Stimulated activated naive B cell treated with anti-CD40 and anti-IgM and Interleukin-4, amounts not matched to agents 10 μg/mL and 1 μg/mL and 100 μg/mL, for 72 hours (primary cell): ENCODE data around the gene ZFAND5.

ENCODE experiments used
- ATAC-seq, 2 donors: fragments of 150-1000 bp; cut with Tn5 transposase; replicated peaks; 2 replicates each; pipeline ENCODE4 v1.10.0; 2021; ENCODE audit warnings: moderate library complexity in 1 of 2
- DNase-seq: peaks from one replicate; pipeline ENCODE4 v3.0.0; 2021
- H3K27ac Mint-ChIP-seq: one replicate; pipeline ENCODE4 v1.8.0; 2022; ENCODE audit warnings: mild to moderate bottlenecking, mixed read lengths
- H3K27me3 Mint-ChIP-seq, 2 donors: one replicate each; pipeline ENCODE4 v1.8.0; 2022; ENCODE audit warnings: mixed read lengths in 2 of 2
- H3K36me3 Mint-ChIP-seq, 2 donors: one replicate each; pipeline ENCODE4 v1.8.0; 2022; ENCODE audit warnings: mixed read lengths in 2 of 2, mild to moderate bottlenecking in 1 of 2
- H3K4me1 Mint-ChIP-seq, 2 donors: one replicate each; pipeline ENCODE4 v1.8.0; 2022; ENCODE audit warnings: mixed read lengths in 2 of 2, mild to moderate bottlenecking in 1 of 2
- H3K4me3 Mint-ChIP-seq, 2 donors: one replicate each; pipeline ENCODE4 v1.8.0; 2022; ENCODE audit warnings: mild to moderate bottlenecking in 2 of 2, mixed read lengths in 2 of 2, moderate library complexity in 1 of 2
- H3K9me3 Mint-ChIP-seq, 2 donors: one replicate each; pipeline ENCODE4 v1.8.0; 2022; ENCODE audit warnings: mixed read lengths in 2 of 2, mild to moderate bottlenecking in 1 of 2

ZFAND5 gene

GRCh38 chr9:72383978-72384709 lies 19.1 kb upstream of the ZFAND5 start:
- Mint-ChIP-seq H3K9me3 (no peaks in the 10 kb centered on the region), H3K4me3 (no peak overlapping the region), H3K4me1 (no peaks in the 10 kb centered on the region), H3K36me3 (no peaks in the 10 kb centered on the region), H3K27ac (no peak overlapping the region), H3K27me3 (peaks cover 5 to 7% of the 10 kb centered on the region in 2 donors)
- DNase-seq (no peak), ATAC-seq (no peak)

- Mint-ChIP-seq H3K36me3 (no peaks in the 10 kb centered on the region), H3K27ac (no peak overlapping the region), H3K27me3 (peaks cover 5 to 7% of the 10 kb centered on the region in 2 donors), H3K4me3 (no peak overlapping the region), H3K4me1 (no peaks in the 10 kb centered on the region), H3K9me3 (no peaks in the 10 kb centered on the region)
- no peak for ATAC-seq
- DNase-seq = no peak
Measured at GRCh38 chr9:72382405-72382804, 17.4 kb upstream of the ZFAND5 start.

GRCh38 chr9:72377041-72377440 lies 12.0 kb upstream of the ZFAND5 start:
- H3K27ac Mint-ChIP-seq = no peak overlapping the region
- no peaks in the 10 kb centered on the region for H3K36me3 Mint-ChIP-seq
- no peaks in the 10 kb centered on the region for H3K4me1 Mint-ChIP-seq
- DNase-seq = no peak
- peaks cover 5 to 7% of the 10 kb centered on the region in 2 donors for H3K27me3 Mint-ChIP-seq
- no peak for ATAC-seq
- H3K4me3 Mint-ChIP-seq = no peak overlapping the region
- no peaks in the 10 kb centered on the region for H3K9me3 Mint-ChIP-seq

- Mint-ChIP-seq H3K4me3 (no peak overlapping the region), H3K36me3 (no peaks in the 10 kb centered on the region), H3K27ac (no peak overlapping the region), H3K4me1 (no peaks in the 10 kb centered on the region), H3K9me3 (no peaks in the 10 kb centered on the region), H3K27me3 (no peaks in the 10 kb centered on the region)
- ATAC-seq (no peak), DNase-seq (no peak)
Measured at GRCh38 chr9:72371151-72371550, 6.1 kb upstream of the ZFAND5 start.

GRCh38 chr9:72365525-72366256 lies 683 bp upstream of the ZFAND5 start:
- Mint-ChIP-seq H3K27ac (peak overlapping the region; percentile 99), H3K36me3 (peaks cover 5 to 9% of the 10 kb centered on the region in 2 donors), H3K4me1 (peaks cover 17 to 19% of the 10 kb centered on the region in 2 donors), H3K4me3 (peak overlapping the region; percentile 88 to 90), H3K27me3 (no peaks in the 10 kb centered on the region), H3K9me3 (no peaks in the 10 kb centered on the region)
- peak; percentile 58 to 64 for ATAC-seq
- peak; percentile 72 for DNase-seq

GRCh38 chr9:72363908-72364678 lies 915 bp downstream of the ZFAND5 start:
- Mint-ChIP-seq H3K4me1 (peaks cover 21 to 23% of the 10 kb centered on the region in 2 donors), H3K4me3 (peak overlapping the region; percentile 88 to 90), H3K36me3 (peaks cover 8 to 12% of the 10 kb centered on the region in 2 donors), H3K27me3 (no peaks in the 10 kb centered on the region), H3K27ac (peak overlapping the region; percentile 93), H3K9me3 (no peaks in the 10 kb centered on the region)
- ATAC-seq (peak; percentile 46 to 56), DNase-seq (peak; percentile 52)

GRCh38 chr9:72363236-72363635 lies 1.8 kb downstream of the ZFAND5 start:
- ATAC-seq (no peak), DNase-seq (no peak)
- Mint-ChIP-seq H3K9me3 (no peaks in the 10 kb centered on the region), H3K4me3 (peak overlapping the region; percentile 82 to 88), H3K4me1 (peaks cover 22 to 27% of the 10 kb centered on the region in 2 donors), H3K36me3 (peaks cover 13 to 18% of the 10 kb centered on the region in 2 donors), H3K27me3 (no peaks in the 10 kb centered on the region), H3K27ac (peak overlapping the region; percentile 84)

- DNase-seq (peak; percentile 7), ATAC-seq (peak; percentile 15 to 16)
- no peaks in the 10 kb centered on the region for H3K27me3 Mint-ChIP-seq
- H3K4me3 Mint-ChIP-seq = peak overlapping the region; percentile 82 to 88
- no peaks in the 10 kb centered on the region for H3K9me3 Mint-ChIP-seq
- H3K4me1 Mint-ChIP-seq = peaks cover 24 to 31% of the 10 kb centered on the region in 2 donors
- peaks cover 16 to 22% of the 10 kb centered on the region in 2 donors for H3K36me3 Mint-ChIP-seq
- peak overlapping the region; percentile 87 for H3K27ac Mint-ChIP-seq
Measured at GRCh38 chr9:72362680-72363139, 2.3 kb downstream of the ZFAND5 start.

- H3K9me3 Mint-ChIP-seq = no peaks in the 10 kb centered on the region
- peaks cover 24 to 35% of the 10 kb centered on the region in 2 donors for H3K4me1 Mint-ChIP-seq
- peak overlapping the region; percentile 82 to 88 for H3K4me3 Mint-ChIP-seq
- no peak overlapping the region for H3K27ac Mint-ChIP-seq
- ATAC-seq (no peak), DNase-seq (no peak)
- no peaks in the 10 kb centered on the region for H3K27me3 Mint-ChIP-seq
- H3K36me3 Mint-ChIP-seq = peaks cover 17 to 22% of the 10 kb centered on the region in 2 donors
Measured at GRCh38 chr9:72362118-72362531, 2.9 kb downstream of the ZFAND5 start.

GRCh38 chr9:72361217-72361616 lies 3.8 kb downstream of the ZFAND5 start:
- DNase-seq (no peak), ATAC-seq (no peak)
- Mint-ChIP-seq H3K9me3 (no peaks in the 10 kb centered on the region), H3K36me3 (peaks cover 24 to 27% of the 10 kb centered on the region in 2 donors), H3K27me3 (no peaks in the 10 kb centered on the region), H3K4me3 (no peak overlapping the region), H3K27ac (peak overlapping the region; percentile 37), H3K4me1 (peaks cover 26 to 44% of the 10 kb centered on the region in 2 donors)

- peaks cover 28 to 35% of the 10 kb centered on the region in 2 donors for H3K36me3 Mint-ChIP-seq
- H3K4me1 Mint-ChIP-seq = peaks cover 22 to 46% of the 10 kb centered on the region in 2 donors
- ATAC-seq = no peak
- H3K4me3 Mint-ChIP-seq = no peak overlapping the region
- H3K27ac Mint-ChIP-seq = no peak overlapping the region
- no peaks in the 10 kb centered on the region for H3K9me3 Mint-ChIP-seq
- no peak for DNase-seq
- H3K27me3 Mint-ChIP-seq = no peaks in the 10 kb centered on the region
Measured at GRCh38 chr9:72360324-72360723, 4.7 kb downstream of the ZFAND5 start.

- no peak overlapping the region for H3K4me3 Mint-ChIP-seq
- peak overlapping the region; percentile 25 for H3K27ac Mint-ChIP-seq
- H3K36me3 Mint-ChIP-seq = peaks cover 26 to 49% of the 10 kb centered on the region in 2 donors
- ATAC-seq (no peak), DNase-seq (no peak)
- peaks cover 9 to 32% of the 10 kb centered on the region in 2 donors for H3K4me1 Mint-ChIP-seq
- no peaks in the 10 kb centered on the region for H3K9me3 Mint-ChIP-seq
- no peaks in the 10 kb centered on the region for H3K27me3 Mint-ChIP-seq
Measured at GRCh38 chr9:72356041-72356582, 8.9 kb downstream of the ZFAND5 start.

- DNase-seq = no peak
- no peak for ATAC-seq
- Mint-ChIP-seq H3K4me3 (no peak overlapping the region), H3K27ac (no peak overlapping the region), H3K9me3 (no peaks in the 10 kb centered on the region), H3K36me3 (peaks cover 26 to 49% of the 10 kb centered on the region in 2 donors), H3K4me1 (peaks cover 7 to 32% of the 10 kb centered on the region in 2 donors), H3K27me3 (no peaks in the 10 kb centered on the region)
Measured at GRCh38 chr9:72355153-72355552, 9.9 kb downstream of the ZFAND5 start.

- H3K27ac Mint-ChIP-seq = no peak overlapping the region
- no peak for DNase-seq
- H3K4me3 Mint-ChIP-seq = no peak overlapping the region
- no peaks in the 10 kb centered on the region for H3K9me3 Mint-ChIP-seq
- ATAC-seq = no peak
- peaks cover 7 to 32% of the 10 kb centered on the region in 2 donors for H3K4me1 Mint-ChIP-seq
- no peaks in the 10 kb centered on the region for H3K27me3 Mint-ChIP-seq
- peaks cover 26 to 49% of the 10 kb centered on the region in 2 donors for H3K36me3 Mint-ChIP-seq
Measured at GRCh38 chr9:72354704-72355103, 10.3 kb downstream of the ZFAND5 start.
